Heart left ventricle (tissue), 16 donors: ENCODE data around the gene EEF1AKMT3. TPM values are rescaled to one million over a fixed set of nuclear protein-coding genes. Genes with fewer than 3 reads are reported as not detected.

Source experiments
- ATAC-seq, 4 donors: fragments of 200-7000 bp; cut with Tn5 transposase; one replicate each; pipeline ENCODE4 v1.9.1; 2020 to 2022; ENCODE audit warnings: moderate library complexity in 4 of 4, mild to moderate bottlenecking in 3 of 4, moderate number of reproducible peaks in 1 of 4
- DNase-seq, 5 donors: peaks; one replicate each; pipeline ENCODE4 v3.0.0-alpha.2; 2020
- H3K27ac ChIP-seq, 12 donors: fragments of 200-600 bp; sonication (generic) in 4 of 12; one replicate each; pipeline versions ENCODE4 v1.5.0 to v1.8.0; 2016 to 2022; ENCODE audit warnings: mild to moderate bottlenecking in 2 of 12
- H3K27me3 ChIP-seq, 9 donors: fragments of 200-600 bp; sonication (generic) in 2 of 9; one replicate each; pipeline versions ENCODE4 v1.5.1 to v1.8.0; 2016 to 2022; ENCODE audit warnings: mild to moderate bottlenecking in 3 of 9
- H3K36me3 ChIP-seq, 9 donors: fragments of 200-600 bp; sonication (generic) in 2 of 9; one replicate each; pipeline versions ENCODE4 v1.5.0 to v1.8.0; 2018 to 2022; ENCODE audit warnings: mild to moderate bottlenecking in 2 of 9
- H3K4me1 ChIP-seq, 12 donors: fragments of 200-600 bp; sonication (generic) in 4 of 12; one replicate each; pipeline versions ENCODE4 v1.5.0 to v1.8.0; 2016 to 2022; ENCODE audit warnings: mild to moderate bottlenecking in 3 of 12
- H3K4me3 ChIP-seq, 12 donors: fragments of 200-600 bp; sonication (generic) in 4 of 12; one replicate each; pipeline versions ENCODE4 v1.5.0 to v1.8.0; 2017 to 2022; ENCODE audit warnings: mild to moderate bottlenecking in 9 of 12, moderate library complexity in 4 of 12
- H3K9me3 ChIP-seq, 12 donors: fragments of 200-600 bp; sonication (generic) in 4 of 12; one replicate each; pipeline versions ENCODE4 v1.5.0 to v1.8.0; 2016 to 2022; ENCODE audit warnings: mild to moderate bottlenecking in 1 of 12
- CTCF ChIP-seq, 12 donors: fragments of 200-600 bp; sonication (generic) in 4 of 12; IDR thresholded peaks; one replicate each; pipeline versions ENCODE4 v1.5.0 to v1.8.0; 2018 to 2022; ENCODE audit warnings: antibody characterized with exemption in 12 of 12, mild to moderate bottlenecking in 5 of 12
- POLR2A ChIP-seq, 2 donors: fragments of 450-650 bp; IDR thresholded peaks; one replicate each; pipeline ENCODE4 v1.6.1; 2017; ENCODE audit warnings: antibody characterized with exemption in 2 of 2, mild to moderate bottlenecking in 2 of 2, moderate library complexity in 2 of 2
- WGBS, 4 donors: extraction: QIAGEN DNeasy Blood & Tissue Kit in 2 of 4; methylation state at CpG; one replicate each; pipeline versions ENCODE4 v1.1.5 to v1.1.7; 2013 to 2018; 5-methylcytosine and 5-hydroxymethylcytosine counted together
- intact Hi-C, 10 donors: fragments of 100-400 bp; cut with DNase I; formaldehyde crosslinking; loops; one replicate each; pipeline versions ENCODE4 v1.11.1 to v1.14.2; 2022
- polyA plus RNA-seq, 2 donors: library from polyadenylated mRNA; stranded (reverse); fragments of 200-250 nt; gene quantifications; one replicate each; pipeline ENCODE4 v1.2.3, GENCODE V29; 2013
- total RNA-seq, 9 donors: library from RNA; depleted of rRNA in 2 of 9; stranded (reverse); fragments of >200 nt in 2 of 9; fragmentation: NEBNext Ultra II Directional in 3 of 9; extraction: Animal tissue kit (Norgen Biotek cat#: 25700) in 3 of 9; gene quantifications; one replicate each; pipeline versions ENCODE4 v1.1.0 to v1.2.4, GENCODE V29; 2016 to 2023
- donor health status: ischemic (EF 13 %, LVEDD 7.1; RV severe dilation, severe dysfunction).
- donor health status: healthy with polysubstance abuse.
- donor health status: DM: no; HTN: yes; CAD: no.
- donor health status: DM: no; HTN: no; CAD: no.
- donor health status: ischemic (EF 25% LVEDD 6.9; RV normal size, moderate dysfunction).
- donor health status: ischemic (EF 25% LVEDD 5.7; RV mildly dilated, moderate dysfunction).
- donor health status: healthy.
- donor health status: DM: yes; HTN: yes; CAD: no.
- donor health status: ischemic (EF 35%, LVEDD 5.7; RV mildly dilated, moderate dysfunction).
- donor health status: nonischemic (EF 11% LVEDD 7.7; RV severe dilation, severe dysfunction).
- donor health status: DM: yes; HTN: yes; CAD: no.
- donor health status: PGD.
- donor health status: ischemic (EF 29% LVEDD 5.4; RV normal size, mild dysfunction).
- donor health status: nonischemic (EF 23%, LVEDD 6.1; RV moderate dilation, normal function).

EEF1AKMT3 gene
- total and polyA plus RNA-seq, 11 donors: 0.84 to 4.5 (median 1.8) TPM

- peaks cover 25 to 81% (median 39%) of the 10 kb centered on the region in 9 donors for H3K27me3 ChIP-seq
Measured at GRCh38 chr12:57735198-57735855, 37.1 kb upstream of the EEF1AKMT3 start.

GRCh38 chr12:57735952-57736740 is 36.3 kb upstream of the EEF1AKMT3 start:
- H3K27me3 ChIP-seq: peaks cover 25 to 76% (median 39%) of the 10 kb centered on the region in 9 donors

More at GRCh38 chr12:57735198-57735855, 37.1 kb upstream of the EEF1AKMT3 start:
- intact Hi-C loops: loop anchor here in 3 of 10 donors (10.0 kb wide), 2 partner anchors 101 to 151 kb away; partner anchors contain the start of gene B4GALNT1 (in 1 of the 3)
- Histone ChIP-seq H3K4me1 (peaks cover 5 to 42% (median 31%) of the 10 kb centered on the region in 12 donors), H3K9me3 (no peaks in the 10 kb centered on the region), H3K4me3 (peak overlapping the region in 9 of 12 donors; percentile 21 to 58 (median 52)), H3K36me3 (peaks cover 0 to 43% (median 0%) of the 10 kb centered on the region in 9 donors), H3K27ac (peak overlapping the region in 3 of 12 donors; percentile 14 to 77 (median 70))
- peak in 2 of 5 donors; percentile 5 to 28 for DNase-seq
- ATAC-seq: no peak
- no peak for TF ChIP-seq CTCF (IDR thresholded peaks at IDR 0.05)
- no peak for TF ChIP-seq POLR2A (IDR thresholded peaks at IDR 0.05)
- 16 to 29% (median 20%) methylated on average over 8 of the region's 8 CpGs for WGBS, 4 donors

GRCh38 chr12:57736741-57737466 is 35.5 kb upstream of the EEF1AKMT3 start:
- no peak for ATAC-seq
- Histone ChIP-seq H3K4me1 (peaks cover 5 to 57% (median 31%) of the 10 kb centered on the region in 12 donors), H3K9me3 (no peaks in the 10 kb centered on the region), H3K36me3 (peaks cover 0 to 29% (median 0%) of the 10 kb centered on the region in 9 donors), H3K27ac (peak overlapping the region in 8 of 12 donors; percentile 14 to 77 (median 62)), H3K27me3 (peaks cover 25 to 78% (median 39%) of the 10 kb centered on the region in 9 donors), H3K4me3 (peak overlapping the region; percentile 34 to 58 (median 51))
- TF ChIP-seq POLR2A (IDR thresholded peaks at IDR 0.05) (no peak), CTCF (IDR thresholded peaks at IDR 0.05) (no peak)
- 7 to 26% (median 13%) methylated on average over 23 to 31 of the region's 31 CpGs for WGBS, 4 donors
- DNase-seq: peak in 1 of 5 donors; percentile 18
- intact Hi-C loops: loop anchor here in 3 of 10 donors (10.0 kb wide), 2 partner anchors 102 to 152 kb away; partner anchors contain the start of gene B4GALNT1 (in 1 of the 3)

More at GRCh38 chr12:57735952-57736740, 36.3 kb upstream of the EEF1AKMT3 start:
- H3K9me3 ChIP-seq: no peaks in the 10 kb centered on the region
- peak overlapping the region in 7 of 12 donors; percentile 0 to 77 (median 65) for H3K27ac ChIP-seq
- TF ChIP-seq CTCF (IDR thresholded peaks at IDR 0.05) (peak in 6 of 12 donors; percentile 10 to 44 (median 30)), POLR2A (IDR thresholded peaks at IDR 0.05) (no peak)
- WGBS, 4 donors: 7 to 19% (median 13%) methylated on average over 35 to 49 of the region's 49 CpGs
- DNase-seq: peak; percentile 54 to 72 (median 61)
- peak; percentile 5 to 61 (median 34) for ATAC-seq
- peaks cover 0 to 36% (median 0%) of the 10 kb centered on the region in 9 donors for H3K36me3 ChIP-seq
- peaks cover 5 to 50% (median 31%) of the 10 kb centered on the region in 12 donors for H3K4me1 ChIP-seq
- intact Hi-C loops: loop anchor here in 3 of 10 donors (10.0 kb wide), 2 partner anchors 101 to 151 kb away; partner anchors contain the start of gene B4GALNT1 (in 1 of the 3)
- peak overlapping the region; percentile 14 to 58 (median 46) for H3K4me3 ChIP-seq
